Progenitor cell of endocrine pancreas (in vitro differentiated cells): ENCODE data around the gene SOBP. TPM values are rescaled to one million over a fixed set of nuclear protein-coding genes. Genes with fewer than 3 reads are reported as not detected.

Source experiments
- DNase-seq: peaks from one replicate; pipeline ENCODE4 v3.0.0; 2021; ENCODE audit warnings: low spot score; ENCODE audit not compliant: unreplicated experiment
- H3K27ac Mint-ChIP-seq: 2 replicates; pipeline ENCODE4 v1.8.0; 2021; ENCODE audit warnings: mild to moderate bottlenecking, moderate library complexity, mixed read lengths
- H3K27me3 Mint-ChIP-seq: 2 replicates; pipeline ENCODE4 v1.8.0; 2021; ENCODE audit warnings: mixed read lengths
- H3K36me3 Mint-ChIP-seq: 2 replicates; pipeline ENCODE4 v1.8.0; 2022; ENCODE audit warnings: mixed read lengths; ENCODE audit not compliant: insufficient read depth
- H3K4me1 Mint-ChIP-seq: 2 replicates; pipeline ENCODE4 v1.8.0; 2021; ENCODE audit warnings: low read depth, mixed read lengths
- H3K4me3 Mint-ChIP-seq: 2 replicates; pipeline ENCODE4 v1.8.0; 2021; ENCODE audit warnings: low read depth, mild to moderate bottlenecking, moderate library complexity, mixed read lengths
- H3K9me3 Mint-ChIP-seq: 2 replicates; pipeline ENCODE4 v1.8.0; 2021; ENCODE audit warnings: low read depth, mixed read lengths
- CTCF ChIP-seq: fragments of 200-600 bp; sonication (generic); IDR thresholded peaks from one replicate; pipeline ENCODE4 v1.5.0; 2021; ENCODE audit warnings: antibody characterized with exemption, mild to moderate bottlenecking; ENCODE audit not compliant: unreplicated experiment
- total RNA-seq: library from RNA; stranded (reverse); gene quantifications from 2 replicates; pipeline ENCODE4 v1.2.1, GENCODE V29; 2021

Gene SOBP
- total RNA-seq, 1 donor from 2014 or later, result 17.0 TPM

GRCh38 chr6:107540465-107540857, 50.5 kb downstream of the SOBP start:
- H3K27ac Mint-ChIP-seq, result peak overlapping the region; percentile 63

GRCh38 chr6:107542192-107542668, 52.3 kb downstream of the SOBP start:
- no peaks in the 10 kb centered on the region for H3K9me3 Mint-ChIP-seq
- no peaks in the 10 kb centered on the region for H3K27me3 Mint-ChIP-seq
- H3K27ac Mint-ChIP-seq, result peak overlapping the region; percentile 8

More at GRCh38 chr6:107540465-107540857, 50.5 kb downstream of the SOBP start:
- Mint-ChIP-seq H3K27me3 (no peaks in the 10 kb centered on the region), H3K4me1 (peaks cover 24% of the 10 kb centered on the region), H3K9me3 (no peaks in the 10 kb centered on the region), H3K36me3 (peaks cover 7% of the 10 kb centered on the region), H3K4me3 (peak overlapping the region; percentile 36)
- DNase-seq, result no peak
- TF ChIP-seq CTCF, result no peak

GRCh38 chr6:107543088-107543487, 53.2 kb downstream of the SOBP start:
- H3K4me1 Mint-ChIP-seq, result peaks cover 23% of the 10 kb centered on the region
- H3K36me3 Mint-ChIP-seq, result peaks cover 8% of the 10 kb centered on the region
- no peak overlapping the region for H3K4me3 Mint-ChIP-seq
- H3K27ac Mint-ChIP-seq, result no peak overlapping the region
- no peaks in the 10 kb centered on the region for H3K9me3 Mint-ChIP-seq
- DNase-seq, result no peak
- TF ChIP-seq CTCF, result no peak
- no peaks in the 10 kb centered on the region for H3K27me3 Mint-ChIP-seq

More at GRCh38 chr6:107542192-107542668, 52.3 kb downstream of the SOBP start:
- no peak for TF ChIP-seq CTCF
- H3K4me1 Mint-ChIP-seq, result peaks cover 23% of the 10 kb centered on the region
- peaks cover 7% of the 10 kb centered on the region for H3K36me3 Mint-ChIP-seq
- no peak for DNase-seq
- H3K4me3 Mint-ChIP-seq, result no peak overlapping the region

- DNase-seq, result no peak
- Mint-ChIP-seq H3K4me1 (peaks cover 21% of the 10 kb centered on the region), H3K36me3 (peaks cover 8% of the 10 kb centered on the region), H3K27me3 (no peaks in the 10 kb centered on the region), H3K27ac (no peak overlapping the region), H3K4me3 (no peak overlapping the region), H3K9me3 (no peaks in the 10 kb centered on the region)
- no peak for TF ChIP-seq CTCF
These were observed 53.6 kb downstream of the SOBP start for GRCh38 chr6:107543567-107543966.

GRCh38 chr6:107545763-107546162, 55.8 kb downstream of the SOBP start:
- no peak for DNase-seq
- no peak overlapping the region for H3K27ac Mint-ChIP-seq
- peaks cover 8% of the 10 kb centered on the region for H3K36me3 Mint-ChIP-seq
- H3K4me1 Mint-ChIP-seq, result no peaks in the 10 kb centered on the region
- no peak for TF ChIP-seq CTCF
- no peak overlapping the region for H3K4me3 Mint-ChIP-seq
- no peaks in the 10 kb centered on the region for H3K9me3 Mint-ChIP-seq
- no peaks in the 10 kb centered on the region for H3K27me3 Mint-ChIP-seq
